NCI-H1092 treated with DMSO at 0.1 percent for 48 hours (cell line): ENCODE data around the gene FIBP.
"Not testable (repeated sequence)": the region's sequence is repeated elsewhere in the genome, so short reads cannot be mapped to it uniquely, and the experiment has no call there.

Source experiments
- DNase-seq: peaks from one replicate; lab custom pipeline; 2025; lab: John Stamatoyannopoulos, UW

Gene FIBP

DNA sequence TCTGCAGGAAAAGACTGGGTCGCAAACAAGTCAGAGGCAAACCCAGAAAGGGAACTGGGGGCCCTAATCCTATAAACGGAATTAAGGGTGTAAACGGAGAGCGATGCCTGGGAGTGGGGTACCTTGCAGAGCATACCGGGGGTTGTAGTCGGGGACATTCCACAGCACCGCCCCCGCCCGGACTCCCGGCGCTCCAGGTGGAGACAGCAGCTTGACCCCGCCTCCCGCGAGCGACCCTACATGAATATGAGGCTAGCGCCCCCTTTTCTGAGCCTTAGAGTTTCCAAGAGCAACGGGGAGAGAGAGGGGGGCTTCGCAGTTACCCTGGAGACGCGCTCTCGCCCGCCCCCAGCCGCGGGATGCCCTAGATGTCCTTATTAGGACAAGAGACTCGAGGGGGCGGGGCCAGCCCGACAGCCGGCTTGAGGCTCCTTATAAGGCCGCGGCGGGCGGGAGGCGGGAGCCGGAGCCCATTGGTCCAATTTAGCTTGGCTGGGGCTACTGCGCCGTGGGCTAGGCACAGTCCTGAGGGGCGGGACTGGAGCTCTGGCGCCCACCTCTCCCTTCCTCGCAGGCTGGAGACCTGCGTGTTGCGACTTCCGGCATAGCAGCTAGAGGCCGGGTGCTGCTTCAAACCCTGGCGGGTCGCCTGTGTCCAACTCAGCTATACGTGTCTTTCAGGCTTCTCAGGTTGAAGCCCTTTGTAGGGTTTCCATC is 29.0 kb downstream of the FIBP start:
- peak; percentile 99 for DNase-seq

DNA sequence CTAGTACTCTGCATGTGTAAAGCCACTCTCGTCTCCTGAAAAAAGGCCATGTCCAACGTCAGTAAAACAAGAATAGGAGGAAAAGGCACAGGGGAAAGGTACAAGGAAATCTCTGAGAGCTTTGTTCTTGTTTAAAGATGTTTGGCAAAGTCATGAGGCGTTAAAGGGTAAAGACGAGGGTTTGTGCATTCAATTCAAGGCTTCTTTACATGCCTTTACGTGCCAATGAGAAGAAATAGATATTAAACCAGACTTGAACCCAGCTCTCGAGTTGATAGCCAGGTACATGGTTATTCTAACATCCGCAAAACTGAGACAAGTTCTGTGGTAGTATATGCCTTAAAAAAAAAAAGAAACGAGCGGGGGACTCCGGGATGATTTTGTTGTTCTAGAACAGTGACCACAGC is 29.6 kb downstream of the FIBP start:
- DNase-seq, result no peak

DNA sequence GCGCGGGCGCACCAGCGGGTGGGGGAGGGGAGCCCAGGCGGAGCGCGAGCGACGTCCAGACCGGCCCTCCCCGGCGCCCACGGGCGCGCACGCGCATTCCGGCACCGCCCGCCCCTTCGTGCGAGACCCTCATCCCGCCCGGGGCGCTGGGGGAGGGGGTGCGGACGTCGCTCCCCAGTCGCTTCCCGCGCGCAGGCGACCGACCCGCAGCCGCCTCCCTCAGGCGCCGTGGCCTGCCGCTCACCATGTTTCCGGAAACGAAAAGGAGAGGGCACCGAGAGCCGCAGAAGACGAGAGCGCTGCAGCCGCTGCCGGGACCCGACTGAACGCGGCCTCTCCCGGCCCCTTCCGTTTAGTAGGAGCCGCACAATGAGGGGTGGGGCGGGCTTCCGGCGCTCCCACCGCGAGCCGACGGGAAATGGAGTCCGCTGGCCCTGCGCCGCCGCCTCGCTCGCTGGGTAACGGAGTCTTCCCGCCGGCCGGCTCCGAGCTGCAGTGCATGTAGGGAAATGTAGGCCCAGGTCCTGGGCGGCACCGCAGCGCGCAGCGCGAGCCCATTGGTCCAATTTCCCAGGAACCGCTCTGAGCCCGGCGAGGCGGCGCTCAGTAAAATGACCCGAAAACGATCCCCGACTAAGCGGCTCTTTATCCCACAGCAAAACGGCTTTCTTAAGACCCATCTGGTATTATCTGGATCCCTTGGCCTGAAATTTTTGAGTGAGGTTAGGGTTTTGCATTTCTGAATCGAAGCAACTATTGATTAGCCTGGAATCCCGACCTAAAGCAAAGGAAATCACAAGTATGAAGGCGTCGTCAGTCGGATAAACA is 30.2 kb downstream of the FIBP start, which contains the start of gene CFL1:
Gene CFL1 (minus strand): TSS at position 328 of the 828 bp plus-strand sequence. CDS start 81 bp downstream, at position 247.
- DNase-seq, result peak; percentile 99

DNA sequence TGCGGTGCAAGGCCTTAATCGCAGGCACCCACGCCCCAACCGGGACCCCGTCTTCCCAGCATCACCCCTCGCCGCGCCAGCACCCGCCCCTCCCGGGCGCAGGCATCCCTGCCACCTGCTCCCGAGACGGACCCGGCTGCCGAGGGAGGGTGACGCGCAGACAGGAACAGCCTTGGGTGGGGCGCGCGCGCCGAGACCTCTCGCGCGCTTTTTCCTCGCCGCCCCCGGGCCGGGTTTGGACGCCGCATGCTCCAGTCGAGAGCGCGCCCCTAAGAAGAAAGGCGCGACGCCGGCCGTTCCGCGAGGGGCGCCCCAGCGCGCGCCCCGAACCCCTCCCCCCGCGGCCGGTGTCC is 30.8 kb downstream of the FIBP start:
- peak; percentile 80 for DNase-seq

GRCh38 chr11:65856689-65857499 is 31.4 kb downstream of the FIBP start:
- peak; percentile 49 for DNase-seq

GRCh38 chr11:65855927-65856363 is 32.3 kb downstream of the FIBP start:
- no peak for DNase-seq

GRCh38 chr11:65854852-65855837 is 33.1 kb downstream of the FIBP start:
- DNase-seq, result no peak

DNA sequence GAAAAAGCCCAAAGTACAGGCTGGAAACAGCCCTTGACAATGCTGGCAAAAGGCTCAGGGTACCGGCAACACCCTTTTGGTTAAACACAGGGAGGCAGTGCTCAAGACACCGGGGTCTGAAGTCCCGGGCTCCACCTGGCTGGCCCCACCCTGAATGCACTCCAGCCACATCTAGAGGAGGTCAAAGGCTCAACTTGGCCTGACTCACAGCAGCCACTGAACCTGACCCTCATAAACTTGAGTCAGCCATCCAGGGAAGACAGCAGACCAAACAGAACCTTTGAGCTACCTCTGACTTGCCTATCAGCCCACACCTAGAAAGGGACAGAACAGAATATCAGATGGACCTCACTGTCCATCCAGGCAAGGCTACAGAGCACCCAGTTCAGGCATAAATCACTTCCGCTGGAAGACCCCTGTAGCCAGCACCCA is 34.1 kb downstream of the FIBP start:
- no peak for DNase-seq

DNA sequence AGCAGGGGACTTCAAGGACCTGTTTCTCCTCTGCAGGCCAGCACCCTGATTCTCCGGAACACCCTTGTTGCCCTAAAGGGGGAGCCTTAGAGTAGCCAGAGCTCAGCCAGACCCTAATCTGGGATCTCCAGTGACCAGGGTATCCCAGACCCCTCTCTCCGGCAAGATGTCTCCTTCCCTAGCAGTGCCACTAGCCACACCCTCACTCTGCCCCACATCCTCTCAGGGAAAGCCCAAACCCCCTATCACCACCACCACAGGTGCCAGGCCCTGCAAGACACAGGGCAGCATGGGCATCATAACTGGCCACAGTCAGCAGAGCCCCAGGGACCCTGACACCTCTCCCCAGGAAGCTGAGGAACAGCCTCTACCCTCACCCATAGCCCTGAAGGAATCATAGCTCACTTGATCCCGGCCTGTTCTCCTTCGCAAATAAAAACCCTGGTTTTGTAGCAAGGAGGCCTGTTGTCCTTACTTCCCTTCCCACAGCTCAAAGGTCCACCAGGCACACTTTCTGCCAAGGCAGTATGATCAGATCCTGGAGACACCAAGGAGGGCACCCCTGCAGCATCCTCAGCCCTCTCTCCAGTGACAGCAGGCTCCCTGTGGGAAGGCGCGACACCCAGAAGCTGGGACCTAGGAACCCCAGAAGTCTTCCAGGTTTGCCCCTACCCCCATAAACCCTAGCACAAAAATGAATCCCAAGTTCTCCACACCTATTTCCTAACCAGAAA is 34.9 kb downstream of the FIBP start:
- DNase-seq, result no peak

DNA sequence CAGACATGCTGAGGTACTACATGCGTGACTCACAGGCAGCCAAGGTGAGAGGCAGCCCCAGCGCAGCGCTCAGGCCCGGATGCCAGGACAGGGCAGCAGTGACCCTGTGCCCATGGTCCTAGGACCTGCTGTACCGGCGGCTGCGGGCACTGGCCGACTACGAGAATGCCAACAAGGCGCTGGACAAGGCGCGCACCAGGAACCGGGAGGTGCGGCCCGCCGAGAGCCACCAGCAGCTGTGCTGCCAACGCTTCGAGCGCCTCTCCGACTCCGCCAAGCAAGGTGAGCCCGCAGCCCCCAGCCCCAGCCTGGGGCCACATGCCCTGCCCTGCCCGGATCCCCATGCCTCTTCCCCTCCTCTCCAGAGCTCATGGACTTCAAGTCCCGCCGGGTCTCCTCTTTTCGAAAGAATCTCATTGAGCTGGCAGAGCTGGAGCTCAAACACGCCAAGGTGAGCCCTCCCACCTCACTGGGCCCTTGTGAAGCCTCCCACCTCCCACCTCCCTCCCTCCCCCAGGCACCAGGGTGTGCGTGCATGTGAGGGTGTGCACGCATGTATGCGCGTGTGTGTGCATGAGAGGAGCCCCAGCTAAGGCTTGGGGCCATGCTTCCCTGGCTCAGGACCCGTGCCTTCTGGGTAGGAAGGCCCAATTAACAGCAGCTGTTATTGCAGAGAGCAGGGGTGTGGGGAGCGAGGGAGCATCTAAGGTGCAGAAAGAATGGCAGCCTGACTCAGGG is 35.6 kb downstream of the FIBP start:
- no peak for DNase-seq

DNA sequence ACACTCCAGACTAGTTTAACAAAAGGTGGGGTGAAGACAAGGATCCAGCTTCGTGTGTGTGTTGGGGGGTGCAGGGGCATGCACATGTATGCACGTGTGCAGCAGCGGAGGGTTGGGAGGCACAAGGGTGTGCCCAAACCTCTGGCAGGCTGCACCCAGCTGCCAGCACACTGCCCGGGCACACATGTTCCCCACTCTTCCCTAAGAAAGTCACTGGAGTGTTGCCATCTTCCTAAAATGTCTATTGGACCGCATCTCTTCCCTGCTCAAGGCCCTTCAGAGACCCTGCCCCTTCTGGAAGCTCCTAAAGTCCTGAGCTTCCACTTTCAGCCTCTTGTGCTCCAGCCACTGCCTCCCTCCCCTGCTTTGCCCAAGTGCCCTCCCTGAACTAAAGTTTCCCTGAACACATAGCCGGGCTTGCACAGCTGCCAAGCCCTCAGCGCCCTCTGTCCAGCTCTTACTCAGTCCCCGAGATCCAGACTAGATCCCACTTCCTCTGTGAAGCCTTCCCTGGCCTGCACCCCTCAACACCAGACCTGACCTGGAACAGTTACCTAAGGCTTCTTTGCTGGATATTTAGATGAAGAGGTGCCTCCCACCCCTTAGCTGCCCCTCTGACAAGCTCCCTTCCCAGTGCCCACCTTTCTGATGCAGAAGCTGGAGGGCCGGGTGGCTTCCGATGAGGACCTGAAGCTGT is 36.3 kb downstream of the FIBP start:
- DNase-seq, result no peak

- no peak for DNase-seq
These were observed 37.1 kb downstream of the FIBP start for GRCh38 chr11:65851083-65851579.

DNA sequence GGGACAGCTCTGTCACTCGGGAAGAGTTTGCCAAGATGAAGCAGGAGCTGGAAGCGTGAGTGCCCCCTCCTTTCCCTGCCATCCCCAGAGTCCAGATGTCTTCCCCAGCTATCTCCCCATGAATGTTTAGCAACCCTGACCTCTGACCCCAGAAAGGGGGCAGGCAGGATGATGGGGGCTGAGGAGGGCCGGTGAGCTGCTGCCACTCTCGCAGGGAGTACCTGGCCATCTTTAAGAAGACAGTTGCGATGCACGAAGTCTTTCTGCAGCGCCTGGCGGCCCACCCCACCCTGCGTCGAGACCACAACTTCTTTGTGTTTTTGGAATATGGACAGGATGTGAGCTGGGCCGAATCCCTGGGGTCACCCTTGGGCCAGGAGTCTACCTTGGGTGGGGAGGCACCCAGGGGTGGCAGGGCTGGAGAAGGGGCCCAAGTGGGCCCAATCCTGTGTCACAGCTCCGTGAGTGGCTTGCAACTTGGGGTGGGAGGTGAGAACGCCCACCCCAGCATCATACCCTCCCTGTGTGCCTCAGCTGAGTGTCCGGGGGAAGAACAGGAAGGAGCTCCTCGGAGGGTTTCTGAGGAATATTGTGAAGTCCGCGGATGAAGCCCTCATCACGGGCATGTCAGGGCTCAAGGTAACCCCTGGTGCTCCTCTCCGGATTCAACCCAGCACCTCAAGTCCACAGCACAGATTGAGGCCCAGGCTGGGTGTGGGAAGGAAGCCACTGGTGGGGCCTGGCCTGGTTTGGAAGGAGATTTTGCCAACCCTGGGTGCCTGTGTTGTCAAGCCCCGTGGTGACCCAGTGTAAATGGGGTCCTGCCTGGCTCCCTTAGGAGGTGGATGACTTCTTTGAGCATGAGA is 37.8 kb downstream of the FIBP start:
- DNase-seq, result no peak

- DNase-seq, result no peak
These were observed 38.5 kb downstream of the FIBP start for GRCh38 chr11:65849771-65850216.

- no peak for DNase-seq
These were observed 38.9 kb downstream of the FIBP start for GRCh38 chr11:65849366-65849765.

DNA sequence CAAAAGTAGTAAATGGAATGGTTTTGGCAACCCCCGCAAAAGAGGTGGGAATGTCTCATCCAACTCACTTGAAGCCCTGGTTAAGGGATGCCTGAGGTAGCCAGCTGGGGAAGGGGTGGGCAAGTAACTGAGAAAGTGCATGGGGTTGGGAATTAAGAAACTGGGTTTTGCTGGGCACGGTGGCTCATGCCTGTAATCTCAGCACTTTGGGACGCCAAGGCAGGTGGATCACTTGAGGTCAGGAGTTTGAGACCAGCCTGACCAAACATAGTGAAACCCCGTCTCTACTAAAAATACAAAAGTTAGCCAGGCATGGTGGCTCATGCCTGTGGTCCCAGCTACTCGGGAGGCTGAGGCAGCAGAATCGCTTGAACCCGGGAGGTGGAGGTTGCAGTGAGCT is 39.6 kb downstream of the FIBP start:
- DNase-seq, result not testable (repeated sequence)

DNA sequence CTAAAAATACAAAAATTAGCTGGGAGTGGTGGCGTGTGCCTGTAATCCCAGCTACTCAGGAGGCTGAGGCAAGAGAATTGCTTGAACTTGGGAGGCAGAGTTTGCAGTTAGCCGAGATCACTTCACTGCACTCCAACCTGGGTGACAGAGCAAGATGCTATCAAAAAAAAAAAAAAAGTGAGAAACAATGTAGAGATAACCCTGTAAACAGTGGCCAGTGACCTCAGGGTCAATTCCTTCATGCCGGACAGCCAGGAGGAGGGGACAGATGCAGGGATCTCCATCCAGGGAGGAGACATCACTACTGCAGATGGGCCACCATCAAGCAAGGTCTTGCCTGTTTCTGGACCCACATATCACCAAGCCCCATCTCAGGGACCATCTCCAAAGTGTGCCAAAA is 40.5 kb downstream of the FIBP start:
- no peak for DNase-seq
